Breast epithelium (tissue), 3 donors: ENCODE results near the gene GOLIM4.

Experiments
- CTCF ChIP-seq, 3 donors: fragments of 450-650 bp; IDR thresholded peaks; one replicate each; pipeline ENCODE4 v1.5.1; 2016 to 2017; ENCODE audit warnings: antibody characterized with exemption in 3 of 3, mild to moderate bottlenecking in 3 of 3, moderate library complexity in 3 of 3
- POLR2A ChIP-seq: fragments of 450-650 bp; IDR thresholded peaks from one replicate; pipeline ENCODE4 v1.6.1; 2016; ENCODE audit warnings: antibody characterized with exemption, mild to moderate bottlenecking, moderate library complexity

GRCh38 chr3:168071591-168072322 lies 24.0 kb downstream of the GOLIM4 start:
- TF ChIP-seq CTCF (IDR thresholded peaks at IDR 0.05) (no peak), POLR2A (no peak)
